GM19455 (cell line): ENCODE results near the gene OSTC.
"Not testable (repeated sequence)": the region's sequence is repeated elsewhere in the genome, so short reads cannot be mapped to it uniquely, and the experiment has no call there.

Experiments
- ATAC-seq: cut with Tn5 transposase; IDR thresholded peaks from one replicate; pipeline ENCODE4 v1.9.1; 2021; ENCODE audit not compliant: unreplicated experiment

Gene OSTC

DNA sequence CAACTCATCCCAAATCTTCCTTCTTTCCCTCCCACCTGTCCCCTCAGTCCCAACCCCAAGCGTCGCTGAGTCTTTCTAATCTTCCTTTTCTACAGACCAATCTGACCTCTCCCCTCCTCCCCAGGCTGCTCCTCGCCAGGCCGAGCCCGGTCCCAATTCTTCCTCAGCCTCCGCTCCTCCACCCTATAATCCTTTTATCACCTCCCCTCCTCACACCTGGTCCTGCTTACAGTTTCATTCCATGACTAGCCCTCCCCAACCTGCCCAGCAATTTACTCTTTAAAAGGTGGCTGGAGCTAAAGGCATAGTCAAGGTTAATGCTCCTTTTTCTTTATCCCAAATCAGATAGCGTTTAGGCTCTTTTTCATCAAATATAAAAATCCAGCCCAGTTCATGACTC lies 60.2 kb downstream of the OSTC start:
- ATAC-seq: not testable (repeated sequence)

- no peak for ATAC-seq
Observed at GRCh38 chr4:108714880-108715279, 64.5 kb downstream of the OSTC start.

DNA sequence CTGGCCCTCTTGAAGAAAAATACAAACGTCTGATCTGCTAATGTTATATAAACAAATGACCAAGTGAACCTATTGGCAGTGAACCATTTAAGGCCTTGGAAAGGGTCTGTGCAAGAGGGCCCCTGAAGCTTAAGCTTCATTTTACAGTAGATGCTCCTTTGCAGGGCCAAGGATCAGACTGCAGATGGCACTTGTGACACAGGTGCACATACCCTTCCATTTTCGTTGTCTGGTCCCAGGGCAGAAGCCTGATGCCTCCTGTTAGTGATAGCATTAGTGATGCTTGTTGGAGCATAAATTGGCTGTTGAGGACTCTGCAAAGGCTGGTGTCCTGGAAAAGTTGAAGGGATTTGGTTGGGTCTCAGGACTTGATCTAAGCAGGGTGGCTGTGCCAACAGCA lies 65.9 kb downstream of the OSTC start:
- no peak for ATAC-seq

DNA sequence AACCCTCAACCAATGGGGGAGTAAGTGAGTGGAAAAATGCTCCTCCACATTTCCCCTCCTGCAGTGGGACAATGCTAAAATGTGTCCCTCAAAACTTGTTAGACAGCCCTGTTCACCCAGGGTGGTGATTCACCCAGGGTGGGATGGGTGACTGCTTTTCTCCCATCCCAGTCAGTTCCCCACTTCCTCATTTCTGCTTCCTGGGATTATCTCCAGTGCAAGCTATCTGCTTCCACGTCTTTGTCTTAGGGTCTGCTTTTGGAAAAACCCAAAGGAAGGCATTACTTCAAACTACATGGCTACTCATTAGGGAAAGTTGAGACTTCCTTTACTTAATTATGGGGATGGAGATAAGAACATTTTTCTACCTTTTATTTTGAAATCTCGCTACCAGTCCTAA lies 67.0 kb downstream of the OSTC start:
- no peak for ATAC-seq
